Activated CD8-positive, alpha-beta memory T cell treated with anti-CD3 and anti-CD28 coated beads, Interleukin-2, amount 50 U/mL, for 48 hours (primary cell): ENCODE data around the gene ATP6V1F.

ENCODE experiments used
- DNase-seq: peaks from one replicate; pipeline ENCODE4 v3.0.0-alpha.2; 2020

Gene ATP6V1F

DNA sequence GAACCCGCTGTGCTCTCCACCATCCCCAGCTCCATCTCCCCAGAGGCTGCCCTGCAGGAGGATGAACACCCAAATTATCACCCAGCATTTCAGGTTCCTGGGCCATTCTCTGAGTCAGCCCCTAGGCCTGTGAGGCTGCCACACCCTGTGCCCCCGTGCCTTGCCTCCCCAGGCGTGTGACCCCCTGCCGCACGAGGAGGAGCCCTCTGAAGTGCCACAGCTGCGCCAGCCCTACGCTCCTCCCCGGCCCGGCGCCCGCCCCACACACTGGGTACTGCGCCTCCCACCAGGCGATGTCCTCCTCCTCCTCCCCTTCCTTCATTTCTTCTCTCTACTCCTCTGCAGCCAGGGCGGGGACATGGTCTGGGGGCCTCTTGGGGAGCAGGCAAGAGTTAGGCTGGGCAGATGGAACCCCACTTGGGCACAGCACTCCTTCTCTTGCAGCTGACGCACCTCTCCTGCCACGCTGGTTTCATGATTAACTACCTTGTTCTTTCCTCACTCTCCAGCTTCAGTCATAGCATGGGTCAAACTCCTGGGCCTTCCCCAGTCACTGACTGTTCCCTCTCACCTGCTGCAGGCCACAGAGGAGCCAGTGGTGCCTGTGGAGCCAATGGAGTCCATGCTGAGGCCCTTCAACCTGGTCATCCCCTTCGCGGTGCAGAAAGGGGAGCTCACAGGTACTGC, 12.7 kb upstream of the ATP6V1F start:
- DNase-seq = no peak

GRCh38 chr7:128852537-128853254, 10.0 kb upstream of the ATP6V1F start:
- no peak for DNase-seq

DNA sequence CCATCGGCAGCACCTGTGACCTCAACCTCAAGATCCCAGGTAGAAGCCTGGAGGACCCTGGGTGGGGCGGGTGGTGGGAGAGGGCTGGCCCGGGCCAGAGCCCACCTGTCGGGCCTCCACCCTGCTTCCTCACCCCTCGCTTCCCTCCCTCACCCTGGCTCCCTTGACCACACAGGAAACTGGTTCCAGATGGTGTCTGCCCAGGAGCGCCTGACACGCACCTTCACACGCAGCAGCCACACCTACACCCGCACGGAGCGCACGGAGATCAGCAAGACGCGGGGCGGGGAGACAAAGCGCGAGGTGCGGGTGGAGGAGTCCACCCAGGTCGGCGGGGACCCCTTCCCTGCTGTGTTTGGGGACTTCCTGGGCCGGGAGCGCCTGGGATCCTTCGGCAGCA, 8.9 kb upstream of the ATP6V1F start:
- no peak for DNase-seq

DNA sequence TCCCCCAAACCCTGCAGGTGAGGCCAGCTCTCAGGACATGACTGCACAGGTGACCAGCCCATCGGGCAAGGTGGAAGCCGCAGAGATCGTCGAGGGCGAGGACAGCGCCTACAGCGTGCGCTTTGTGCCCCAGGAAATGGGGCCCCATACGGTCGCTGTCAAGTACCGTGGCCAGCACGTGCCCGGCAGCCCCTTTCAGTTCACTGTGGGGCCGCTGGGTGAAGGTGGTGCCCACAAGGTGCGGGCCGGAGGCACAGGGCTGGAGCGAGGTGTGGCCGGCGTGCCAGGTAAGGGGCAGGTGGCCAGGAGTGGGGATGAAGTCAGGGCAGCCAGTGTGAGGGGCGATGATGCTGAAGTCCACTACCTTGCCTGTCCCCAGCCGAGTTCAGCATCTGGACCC, 8.3 kb upstream of the ATP6V1F start:
- no peak for DNase-seq

DNA sequence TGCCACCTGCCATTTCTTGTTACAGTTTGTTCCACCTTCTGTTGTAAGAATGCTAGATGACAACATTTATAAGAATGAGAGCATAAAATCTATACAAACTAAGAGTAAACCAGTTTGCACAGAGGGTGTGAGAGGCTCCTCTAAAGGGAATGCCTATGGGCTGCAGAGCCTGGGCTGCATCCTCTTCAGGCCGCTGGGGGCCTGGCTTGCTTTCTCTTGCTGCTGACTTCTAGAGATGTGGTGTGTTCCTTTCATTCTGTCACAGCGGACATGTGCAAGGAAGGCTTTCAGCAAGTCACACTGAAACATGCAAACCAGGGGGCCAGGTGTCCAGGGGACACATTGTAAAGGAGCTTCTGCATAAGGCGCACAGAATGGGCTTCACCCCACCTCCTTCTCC, 7.1 kb upstream of the ATP6V1F start:
- DNase-seq = no peak

- DNase-seq = no peak
Measured at GRCh38 chr7:128856001-128856718, 6.5 kb upstream of the ATP6V1F start.

DNA sequence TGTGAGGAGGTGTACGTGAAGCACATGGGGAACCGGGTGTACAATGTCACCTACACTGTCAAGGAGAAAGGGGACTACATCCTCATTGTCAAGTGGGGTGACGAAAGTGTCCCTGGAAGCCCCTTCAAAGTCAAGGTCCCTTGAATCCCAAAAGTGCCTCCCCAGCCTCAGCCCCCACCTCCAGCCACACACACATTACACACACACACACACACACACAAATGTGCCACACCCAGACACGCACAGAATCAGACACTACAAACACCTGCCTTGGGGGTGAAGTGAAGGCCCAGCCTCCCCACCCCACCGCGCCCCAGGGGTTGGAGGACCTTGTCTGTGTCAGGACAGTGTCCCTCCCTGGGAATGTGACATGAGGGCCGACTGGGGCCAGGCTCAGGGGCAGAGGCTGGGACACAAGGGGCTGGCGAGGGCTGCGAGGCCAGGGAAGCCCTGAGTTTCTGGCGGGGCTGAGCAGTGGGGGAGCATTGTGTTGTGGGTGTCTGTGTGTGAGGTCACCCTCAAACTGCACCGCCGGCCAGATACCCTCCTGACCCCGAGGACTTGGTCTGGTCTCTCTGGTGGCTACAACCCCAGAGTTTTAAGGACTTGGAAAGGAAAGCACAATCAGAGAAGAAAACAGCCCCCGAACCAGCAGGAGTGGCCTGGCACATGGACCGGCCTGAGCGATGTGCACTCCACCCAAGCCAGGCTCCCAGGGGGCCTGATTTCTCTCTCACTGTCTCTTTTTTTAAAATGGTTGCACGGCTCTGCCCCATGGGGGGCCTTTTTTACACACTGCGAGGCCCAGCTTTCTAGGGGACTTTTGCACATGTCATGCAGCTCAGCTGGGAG, 4.0 kb upstream of the ATP6V1F start:
- no peak for DNase-seq

GRCh38 chr7:128859232-128860157, 3.2 kb upstream of the ATP6V1F start:
- DNase-seq = no peak

GRCh38 chr7:128860158-128861073, 2.2 kb upstream of the ATP6V1F start:
- no peak for DNase-seq

GRCh38 chr7:128861957-128862570, 592 bp upstream of the ATP6V1F start:
- DNase-seq = no peak

GRCh38 chr7:128863433-128863989, 855 bp downstream of the ATP6V1F start:
- DNase-seq = peak; percentile 68

- no peak for DNase-seq
Measured at GRCh38 chr7:128865303-128865702, 2.6 kb downstream of the ATP6V1F start.

- DNase-seq = no peak
Measured at GRCh38 chr7:128865996-128866877, 3.6 kb downstream of the ATP6V1F start.

GRCh38 chr7:128867241-128867640, 4.6 kb downstream of the ATP6V1F start:
- DNase-seq = no peak

- DNase-seq = no peak
Measured at GRCh38 chr7:128867842-128868623, 5.4 kb downstream of the ATP6V1F start.

DNA sequence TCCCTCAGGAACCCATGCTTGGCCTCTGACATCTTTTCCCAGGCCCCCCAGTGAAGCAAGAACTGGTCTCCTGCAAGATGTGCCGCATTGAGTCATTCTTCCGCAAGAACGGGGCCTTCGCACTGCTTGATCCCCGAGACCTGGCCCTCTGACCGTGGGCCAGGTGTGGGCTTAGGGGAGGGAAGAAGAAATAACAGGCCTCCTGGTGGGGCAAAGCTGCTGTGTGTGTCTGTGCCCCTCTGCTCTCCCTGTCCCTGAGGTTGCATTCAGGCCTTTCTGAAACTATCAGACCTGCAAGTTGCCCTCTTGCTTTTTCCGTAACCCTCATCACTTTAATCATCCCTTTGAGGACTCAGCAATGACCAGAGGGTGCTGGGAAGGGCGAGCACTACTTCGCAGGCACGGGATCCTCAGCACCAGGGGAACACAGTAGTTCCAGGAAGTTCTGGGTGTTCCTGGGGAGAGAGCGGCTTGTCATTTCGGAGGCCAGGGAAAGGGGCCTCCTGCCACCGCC, 6.0 kb downstream of the ATP6V1F start:
- DNase-seq = no peak

- DNase-seq = peak; percentile 75
Measured at GRCh38 chr7:128869138-128869943, 6.7 kb downstream of the ATP6V1F start.
